Neural cell (in vitro differentiated cells): ENCODE data around the gene RAD51B.

Experiments
- EP300 ChIP-seq: fragments of 450-650 bp; conservative IDR thresholded peaks from 2 replicates; pipeline ENCODE4 v1.6.1; 2014; ENCODE audit warnings: antibody characterized with exemption, mild to moderate bottlenecking, moderate library complexity; ENCODE audit not compliant: poor library complexity, severe bottlenecking
- EZH2 ChIP-seq: fragments of 200-600, 300-800 bp; shearing (Covaris generic), sonication (generic); IDR thresholded peaks from 2 replicates; pipeline ENCODE4 v1.6.1; 2014; ENCODE audit warnings: antibody characterized with exemption, low read length, borderline replicate concordance, mild to moderate bottlenecking; ENCODE audit not compliant: insufficient read depth, poor library complexity, severe bottlenecking
- MXI1 ChIP-seq: fragments of 450-650 bp; conservative IDR thresholded peaks from 2 replicates; pipeline ENCODE4 v1.6.1; 2014; ENCODE audit warnings: antibody characterized with exemption, mild to moderate bottlenecking; ENCODE audit not compliant: poor library complexity, severe bottlenecking
- POLR2AphosphoS5 ChIP-seq: IDR thresholded peaks from 2 replicates; pipeline ENCODE4 v1.6.1; 2012
- TF ChIP-seq, protein P1 (sequence below): fragments of 450-650 bp; IDR thresholded peaks from 2 replicates; pipeline ENCODE4 v1.5.1; 2014; ENCODE audit warnings: antibody characterized with exemption, mild to moderate bottlenecking, moderate library complexity; ENCODE audit not compliant: poor library complexity, severe bottlenecking

DNA sequence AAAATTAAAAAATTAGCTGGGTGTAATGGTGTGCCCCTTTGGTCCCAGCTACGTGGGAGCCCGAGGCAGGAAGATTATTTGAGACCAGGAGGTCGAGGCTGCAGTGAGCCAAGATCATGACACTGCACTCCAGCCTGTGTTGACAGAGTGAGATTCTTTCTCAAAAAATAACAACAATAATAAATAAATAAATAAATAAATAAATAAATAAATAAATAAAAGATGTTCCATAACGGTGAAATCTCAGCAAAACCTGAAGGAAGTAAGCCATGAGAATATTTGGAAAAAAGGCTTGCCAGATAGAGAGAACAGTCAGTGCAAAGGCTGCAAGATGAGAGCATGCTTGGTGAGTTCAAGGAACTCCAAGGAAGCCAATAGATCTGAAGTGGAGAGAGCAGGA is 176.7 kb downstream of the RAD51B start:
- TF ChIP-seq, protein P1, sequence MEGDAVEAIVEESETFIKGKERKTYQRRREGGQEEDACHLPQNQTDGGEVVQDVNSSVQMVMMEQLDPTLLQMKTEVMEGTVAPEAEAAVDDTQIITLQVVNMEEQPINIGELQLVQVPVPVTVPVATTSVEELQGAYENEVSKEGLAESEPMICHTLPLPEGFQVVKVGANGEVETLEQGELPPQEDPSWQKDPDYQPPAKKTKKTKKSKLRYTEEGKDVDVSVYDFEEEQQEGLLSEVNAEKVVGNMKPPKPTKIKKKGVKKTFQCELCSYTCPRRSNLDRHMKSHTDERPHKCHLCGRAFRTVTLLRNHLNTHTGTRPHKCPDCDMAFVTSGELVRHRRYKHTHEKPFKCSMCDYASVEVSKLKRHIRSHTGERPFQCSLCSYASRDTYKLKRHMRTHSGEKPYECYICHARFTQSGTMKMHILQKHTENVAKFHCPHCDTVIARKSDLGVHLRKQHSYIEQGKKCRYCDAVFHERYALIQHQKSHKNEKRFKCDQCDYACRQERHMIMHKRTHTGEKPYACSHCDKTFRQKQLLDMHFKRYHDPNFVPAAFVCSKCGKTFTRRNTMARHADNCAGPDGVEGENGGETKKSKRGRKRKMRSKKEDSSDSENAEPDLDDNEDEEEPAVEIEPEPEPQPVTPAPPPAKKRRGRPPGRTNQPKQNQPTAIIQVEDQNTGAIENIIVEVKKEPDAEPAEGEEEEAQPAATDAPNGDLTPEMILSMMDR, result no peak
- TF ChIP-seq POLR2AphosphoS5 (no peak), MXI1 (no peak), EZH2 (no peak), EP300 (no peak)
